ENCODE data around the gene EPHA6.
"Not testable (repeated sequence)": the region's sequence is repeated elsewhere in the genome, so short reads cannot be mapped to it uniquely, and the experiment has no call there.

Gene EPHA6

GRCh38 chr3:97297032-97297431 lies 482.6 kb downstream of the EPHA6 start:
- DNase-seq: no peak

- no peak for DNase-seq
Observed at GRCh38 chr3:97301114-97301513, 486.7 kb downstream of the EPHA6 start.

- no peak for DNase-seq
Observed at GRCh38 chr3:97306226-97306625, 491.8 kb downstream of the EPHA6 start.

- no peak for DNase-seq
Observed at GRCh38 chr3:97338375-97338774, 524.0 kb downstream of the EPHA6 start.

- no peak for DNase-seq
Observed at GRCh38 chr3:97340940-97341339, 526.5 kb downstream of the EPHA6 start.

- DNase-seq: no peak
Observed at GRCh38 chr3:97347780-97348179, 533.4 kb downstream of the EPHA6 start.

- DNase-seq: no peak
Observed at GRCh38 chr3:97350971-97351370, 536.6 kb downstream of the EPHA6 start.

- no peak for DNase-seq
Observed at GRCh38 chr3:97353176-97353575, 538.8 kb downstream of the EPHA6 start.

GRCh38 chr3:97359977-97360376 lies 545.6 kb downstream of the EPHA6 start:
- DNase-seq: no peak

- DNase-seq: no peak
Observed at GRCh38 chr3:97360804-97361203, 546.4 kb downstream of the EPHA6 start.

GRCh38 chr3:97384583-97384982 lies 570.2 kb downstream of the EPHA6 start:
- no peak for DNase-seq

GRCh38 chr3:97388774-97389173 lies 574.4 kb downstream of the EPHA6 start:
- DNase-seq: no peak

- no peak for DNase-seq
Observed at GRCh38 chr3:97389936-97390335, 575.5 kb downstream of the EPHA6 start.

- DNase-seq: no peak
Observed at GRCh38 chr3:97391167-97391566, 576.8 kb downstream of the EPHA6 start.

GRCh38 chr3:97409612-97410011 lies 595.2 kb downstream of the EPHA6 start:
- no peak for DNase-seq

- DNase-seq: no peak
Observed at GRCh38 chr3:97421565-97421964, 607.2 kb downstream of the EPHA6 start.

GRCh38 chr3:97425002-97425401 lies 610.6 kb downstream of the EPHA6 start:
- no peak for DNase-seq

GRCh38 chr3:97430601-97431000 lies 616.2 kb downstream of the EPHA6 start:
- no peak for DNase-seq

GRCh38 chr3:97432914-97433313 lies 618.5 kb downstream of the EPHA6 start:
- no peak for DNase-seq

- DNase-seq: no peak
Observed at GRCh38 chr3:97438131-97438530, 623.7 kb downstream of the EPHA6 start.

- no peak for DNase-seq
Observed at GRCh38 chr3:97439373-97439772, 625.0 kb downstream of the EPHA6 start.

GRCh38 chr3:97464035-97464434 lies 649.6 kb downstream of the EPHA6 start:
- no peak for DNase-seq

GRCh38 chr3:97470481-97470880 lies 656.1 kb downstream of the EPHA6 start:
- DNase-seq: no peak

GRCh38 chr3:97479740-97480139 lies 665.3 kb downstream of the EPHA6 start:
- DNase-seq: no peak

- not testable (repeated sequence) for DNase-seq
Observed at GRCh38 chr3:97480696-97481289, 666.4 kb downstream of the EPHA6 start.

- no peak for DNase-seq
Observed at GRCh38 chr3:97481416-97481815, 667.0 kb downstream of the EPHA6 start.

Measured in activated CD4-positive, alpha-beta T cell treated with anti-CD3 and anti-CD28 coated beads for 4 hours (primary cell).